Left kidney (tissue), 2 donors: ENCODE measurements around the gene DUSP7. TPM values are rescaled to one million over a fixed set of nuclear protein-coding genes. Genes with fewer than 3 reads are reported as not detected.
"Not testable (repeated sequence)": the region's sequence is repeated elsewhere in the genome, so short reads cannot be mapped to it uniquely, and the experiment has no call there.

Experiments used
- DNase-seq: peaks from one replicate; pipeline ENCODE4 v3.0.0-alpha.2; 2013
- polyA plus RNA-seq: library from polyadenylated mRNA; unstranded; fragments of 120-200 nt; gene quantifications from one replicate; pipeline ENCODE4 v1.2.1, GENCODE V29; 2013; ENCODE audit not compliant: insufficient read length

Gene DUSP7
- polyA plus RNA-seq, 1 donor = 13.9 TPM

GRCh38 chr3:52049503-52049902 is 6.9 kb downstream of the DUSP7 start:
- DNase-seq = no peak

DNA sequence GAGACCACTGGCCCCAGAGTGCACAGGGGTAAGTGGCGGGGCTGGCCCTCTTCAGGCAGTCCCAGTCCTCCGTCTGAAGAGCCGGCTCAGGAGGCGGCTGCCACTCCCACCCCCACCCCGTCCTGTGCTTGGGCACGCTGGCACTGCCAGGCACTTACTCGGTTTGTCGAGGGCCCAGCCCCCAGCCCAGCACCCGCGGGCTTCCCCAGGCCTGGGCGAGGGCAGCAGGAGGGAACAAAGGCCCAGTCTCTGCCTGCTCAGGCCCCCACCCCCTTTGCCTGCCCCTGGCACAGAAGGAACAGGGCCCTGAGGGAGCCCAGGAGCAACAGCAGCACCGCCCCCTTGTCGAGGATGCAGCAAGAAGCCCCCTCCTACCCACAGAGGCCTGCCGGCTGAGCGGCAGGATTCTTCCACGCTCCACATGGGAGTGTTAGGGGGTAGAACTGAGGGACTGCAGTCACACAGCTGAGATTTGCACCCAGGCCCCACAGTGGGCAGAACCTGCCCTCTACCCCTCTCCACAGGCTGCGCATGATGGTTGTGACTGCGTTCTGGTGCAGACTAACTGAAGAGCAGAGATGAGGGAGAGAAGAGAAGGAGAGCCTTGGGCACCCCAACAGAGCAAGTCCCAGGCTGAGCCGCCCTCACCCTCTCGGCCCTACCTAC is 8.9 kb downstream of the DUSP7 start:
- no peak for DNase-seq

DNA sequence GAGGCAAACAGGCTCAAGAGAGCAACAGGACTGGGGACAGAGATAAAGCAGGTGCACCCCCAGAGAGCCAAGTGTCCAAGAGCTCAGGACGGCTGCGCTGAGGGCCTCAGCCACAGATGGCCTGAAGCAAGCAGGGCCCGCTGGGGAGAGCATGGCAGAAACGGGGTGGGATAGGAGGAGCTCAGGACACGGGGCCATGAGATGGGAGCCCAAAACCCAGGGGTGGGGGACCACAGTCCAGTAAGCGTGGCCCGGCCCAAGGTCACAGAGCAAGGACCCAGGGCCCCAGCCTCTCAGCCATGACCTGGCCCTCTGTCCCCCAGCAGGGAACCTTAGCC is 9.5 kb downstream of the DUSP7 start:
- no peak for DNase-seq

GRCh38 chr3:52046186-52046901 is 10.0 kb downstream of the DUSP7 start:
- DNase-seq = no peak

- no peak for DNase-seq
Measured at GRCh38 chr3:52044869-52045619, 11.3 kb downstream of the DUSP7 start.

DNA sequence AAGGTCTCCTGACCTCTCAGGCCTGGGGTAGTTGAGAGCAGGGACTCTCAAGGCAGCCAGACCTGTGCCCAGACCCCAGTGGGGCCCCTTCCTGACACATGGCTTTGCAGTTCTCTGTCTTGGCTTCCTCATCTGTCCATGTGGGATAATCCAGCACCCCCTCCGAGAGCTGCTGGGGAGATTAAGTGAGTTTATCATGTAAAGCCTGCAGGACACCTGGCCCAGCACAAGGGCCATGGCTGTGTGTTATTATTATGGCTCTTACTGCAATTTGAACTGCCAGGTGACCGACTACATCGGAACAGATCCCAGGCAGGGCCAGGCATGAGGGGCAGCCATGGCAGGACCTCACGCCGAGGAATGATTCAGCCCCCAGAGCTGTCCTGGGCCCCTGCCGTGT is 12.6 kb downstream of the DUSP7 start:
- DNase-seq = no peak

DNA sequence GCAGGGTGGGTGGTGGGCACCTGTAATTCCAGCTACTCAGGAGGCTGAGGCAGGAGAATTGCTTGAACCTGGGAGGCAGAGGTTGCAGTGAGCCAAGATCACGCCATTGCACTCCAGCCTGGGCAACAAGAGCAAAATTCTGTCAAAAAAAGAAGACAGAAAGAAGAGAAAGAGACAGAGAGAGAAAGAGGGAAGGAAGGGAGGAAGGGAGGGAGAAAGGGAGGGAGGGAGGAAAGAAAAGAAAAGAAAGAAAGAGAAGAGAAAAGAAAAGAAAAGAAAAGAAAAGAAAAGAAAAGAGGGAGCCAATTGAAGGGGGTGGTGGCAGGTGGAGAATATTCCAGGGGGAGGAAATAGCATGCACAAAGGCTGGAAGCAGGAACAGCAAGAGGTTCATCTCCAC is 13.3 kb downstream of the DUSP7 start:
- DNase-seq = not testable (repeated sequence)

DNA sequence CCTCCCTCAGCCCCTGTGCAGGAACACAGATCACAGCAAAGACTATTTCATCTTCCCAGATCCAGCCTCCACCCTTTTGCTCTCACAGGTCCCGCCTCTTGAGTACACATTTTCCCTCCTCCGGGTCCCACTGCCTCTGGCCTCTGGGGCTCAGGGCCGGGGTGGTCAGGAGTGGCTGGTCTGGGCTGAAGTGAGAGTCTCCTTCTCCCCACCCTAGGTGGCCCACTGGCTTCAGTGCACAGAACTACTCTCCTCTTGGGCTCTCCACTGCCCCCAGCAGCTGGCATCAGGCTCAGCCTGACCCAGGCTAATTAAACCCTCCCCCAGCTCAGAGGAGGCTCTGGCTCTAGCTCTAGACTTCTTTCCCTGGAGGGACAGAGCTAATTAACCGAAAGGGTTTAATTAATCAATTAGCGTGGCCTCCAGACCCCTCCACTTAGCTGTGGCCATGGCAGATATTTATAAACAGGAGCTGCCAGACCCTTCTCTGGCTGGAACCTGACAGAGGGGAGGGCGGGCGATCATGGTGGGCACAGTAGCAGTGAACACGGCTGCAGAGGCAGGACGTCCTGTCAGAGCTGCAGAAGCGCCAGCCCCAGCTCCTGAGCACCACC is 15.1 kb downstream of the DUSP7 start:
- no peak for DNase-seq

DNA sequence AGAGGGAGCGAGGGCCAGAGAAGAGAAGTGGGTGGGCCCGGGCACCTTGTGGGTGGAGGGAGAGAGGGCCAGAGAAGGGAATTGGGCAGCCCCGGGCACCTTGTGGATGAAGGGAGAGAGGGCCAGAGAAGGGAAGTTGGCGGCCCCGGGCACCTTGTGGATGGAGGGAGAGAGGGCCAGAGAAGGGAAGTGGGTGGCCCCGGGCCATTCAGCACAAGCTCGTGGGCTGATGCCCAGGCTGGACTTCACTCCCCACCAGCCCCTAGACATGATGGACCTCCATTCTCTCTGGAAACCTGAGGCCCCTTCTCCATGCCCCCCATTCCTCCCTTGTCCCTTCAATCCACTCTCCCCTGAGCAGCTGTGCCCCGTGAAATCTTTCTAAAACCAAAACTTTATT is 15.8 kb downstream of the DUSP7 start:
- no peak for DNase-seq

DNA sequence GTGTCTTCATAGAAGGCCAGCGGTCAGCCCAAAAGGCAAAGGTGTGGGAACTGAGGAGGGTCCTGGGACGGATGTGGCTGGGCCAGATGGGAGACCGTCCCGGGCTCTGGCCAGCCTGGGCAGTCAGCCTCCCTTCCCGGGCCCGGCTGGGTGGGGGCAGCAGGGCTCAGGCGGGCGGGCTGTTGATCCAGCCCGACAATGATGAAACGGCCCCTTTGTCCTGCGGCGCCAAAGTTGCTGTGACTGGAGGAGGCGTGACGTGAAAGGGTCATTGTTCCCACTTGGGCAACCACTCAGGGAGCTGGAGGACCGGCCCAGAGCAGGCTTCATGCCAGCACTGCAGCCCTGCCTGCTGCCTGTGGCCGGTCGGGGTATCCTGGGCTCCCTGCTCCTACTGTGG is 16.5 kb downstream of the DUSP7 start:
- DNase-seq = no peak

- DNase-seq = no peak
Measured at GRCh38 chr3:52039426-52039825, 16.9 kb downstream of the DUSP7 start.

GRCh38 chr3:52038227-52038626 is 18.1 kb downstream of the DUSP7 start:
- DNase-seq = no peak

GRCh38 chr3:52037291-52037690 is 19.1 kb downstream of the DUSP7 start:
- no peak for DNase-seq

GRCh38 chr3:52036829-52037228 is 19.5 kb downstream of the DUSP7 start:
- DNase-seq = no peak

- DNase-seq = no peak
Measured at GRCh38 chr3:52036222-52036694, 20.1 kb downstream of the DUSP7 start.

DNA sequence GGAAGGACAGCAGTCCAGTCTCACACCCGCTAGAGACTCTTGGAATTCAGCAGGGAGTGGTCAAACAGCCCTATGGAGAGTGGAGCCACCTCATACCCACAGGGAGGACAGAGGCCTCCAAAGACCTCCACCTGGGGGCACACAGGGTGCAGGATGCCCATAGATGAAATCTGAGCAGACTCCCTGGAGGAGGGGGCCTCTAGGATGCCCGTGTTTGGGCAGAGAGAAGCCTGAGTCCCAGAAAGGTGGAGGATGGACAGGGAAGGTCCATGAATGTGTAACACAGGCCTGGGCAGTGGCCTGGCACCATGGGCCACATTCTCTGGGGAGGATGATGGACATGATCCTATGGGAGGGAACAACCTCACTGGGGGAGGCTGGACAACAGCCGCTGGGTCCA is 21.7 kb downstream of the DUSP7 start:
- no peak for DNase-seq

GRCh38 chr3:52034212-52034611 is 22.2 kb downstream of the DUSP7 start:
- no peak for DNase-seq

- DNase-seq = not testable (repeated sequence)
Measured at GRCh38 chr3:52033748-52034147, 22.6 kb downstream of the DUSP7 start.

DNA sequence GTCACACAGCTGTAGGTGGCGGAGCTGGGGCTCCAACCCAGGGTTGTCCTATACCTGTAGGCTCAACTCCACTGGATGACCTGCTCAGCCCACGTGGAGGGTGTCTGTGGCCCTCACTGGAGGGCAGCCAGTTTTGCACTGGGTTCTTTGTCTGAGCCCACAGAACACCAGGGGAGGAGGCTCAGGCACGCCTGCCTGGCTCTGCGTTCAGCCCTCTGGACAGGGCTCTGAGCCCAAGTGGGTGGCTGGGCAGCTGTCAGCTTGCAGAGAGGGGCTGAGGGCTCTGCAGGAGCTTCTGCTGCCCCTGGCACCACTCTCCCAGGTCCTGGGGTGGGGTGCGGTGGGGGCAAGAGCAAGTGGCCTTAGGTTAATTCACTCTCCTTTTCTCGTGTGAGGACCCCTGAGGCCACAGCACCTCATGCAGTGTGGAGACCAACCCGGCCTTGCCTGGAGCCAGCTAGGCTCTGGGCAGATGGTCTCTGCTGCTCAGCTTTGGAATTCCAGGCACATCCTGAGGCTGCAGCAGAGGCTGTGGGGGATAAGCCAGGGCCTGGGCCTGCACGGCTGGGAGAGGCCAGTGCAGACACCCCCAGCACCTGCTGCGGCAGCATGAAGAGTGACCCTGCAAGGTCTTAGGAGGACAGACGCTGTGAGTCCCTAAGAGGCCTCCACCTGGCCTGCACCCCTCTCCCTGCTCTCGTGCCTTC is 23.5 kb downstream of the DUSP7 start:
- no peak for DNase-seq

- DNase-seq = no peak
Measured at GRCh38 chr3:52031896-52032295, 24.5 kb downstream of the DUSP7 start.

DNA sequence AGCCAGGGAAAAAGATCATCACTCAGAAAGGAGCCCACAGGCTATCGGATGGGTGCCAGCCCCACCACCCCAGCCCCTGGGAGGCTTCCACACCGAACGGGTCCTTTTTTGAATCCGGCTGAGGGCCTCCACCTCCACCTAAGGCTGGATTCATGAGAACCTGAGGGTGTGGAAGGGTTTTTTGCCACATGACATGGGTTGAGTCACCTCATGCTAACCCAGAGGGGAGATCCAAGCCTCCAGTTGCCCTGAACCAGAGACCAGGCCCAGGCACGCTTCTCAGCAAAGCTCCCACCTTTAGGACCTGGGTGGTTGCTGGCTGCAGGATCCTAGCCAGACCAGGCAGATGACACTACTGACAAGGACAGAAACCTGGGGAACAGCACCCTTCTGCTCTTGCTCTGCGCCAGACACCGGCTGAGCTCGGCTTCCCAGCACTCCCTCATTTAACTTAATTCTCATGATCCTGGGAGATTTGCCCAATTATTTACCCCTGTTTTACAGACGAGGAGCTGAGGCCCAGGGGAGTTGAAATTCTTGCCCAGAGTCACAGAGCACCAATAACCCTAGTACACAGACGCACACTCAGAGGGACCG is 25.6 kb downstream of the DUSP7 start:
- no peak for DNase-seq

- DNase-seq = no peak
Measured at GRCh38 chr3:52029535-52029934, 26.8 kb downstream of the DUSP7 start.
